ENCODE results near the gene ZNF84.

Gene ZNF84

DNA sequence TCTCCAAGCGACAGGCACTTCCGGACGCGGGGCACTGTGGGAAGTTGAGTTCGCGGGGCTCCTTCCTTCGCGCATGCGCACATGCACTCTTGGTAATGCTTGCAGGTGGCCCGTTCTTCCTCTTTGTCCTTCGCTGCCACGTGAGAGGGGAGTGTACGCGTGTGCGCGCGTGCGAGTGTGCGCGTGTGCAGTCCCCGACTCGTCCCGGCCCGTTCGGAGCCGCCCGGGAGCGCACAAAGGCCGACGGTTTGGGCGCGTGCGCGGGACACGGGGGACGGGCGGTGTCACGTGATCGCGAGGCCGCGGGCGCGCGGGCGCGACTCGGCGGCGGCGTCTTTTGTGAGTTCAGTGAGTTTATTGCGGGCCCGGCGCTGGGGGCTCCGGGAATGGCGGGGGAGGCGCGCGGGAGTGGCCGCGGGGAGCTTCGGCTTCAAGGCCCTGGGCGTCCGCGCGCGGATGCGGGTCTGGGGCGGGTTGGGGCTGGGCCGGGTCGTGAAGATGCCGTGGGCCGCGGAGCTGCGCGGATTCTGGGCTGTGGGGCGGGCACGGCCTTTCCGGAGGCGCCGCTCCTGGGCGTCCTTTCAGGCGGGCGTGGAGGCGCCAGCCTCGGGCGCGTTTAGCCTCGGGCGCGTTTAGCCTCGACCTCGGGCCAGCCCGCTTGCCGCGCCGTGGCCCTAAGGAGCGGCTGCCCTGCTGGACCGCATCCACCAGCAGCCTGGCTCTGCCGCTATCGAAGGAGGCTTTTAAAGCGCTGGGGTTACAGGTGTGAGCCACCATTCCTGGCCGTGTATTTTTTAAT, at the start of gene ZNF84:
TSS of gene ZNF84 (plus strand) at position 303 of the 799 bp plus-strand sequence. CDS start 3,959 bp downstream, outside the sequence.
- peak; percentile 98 for DNase-seq (ENCODE audit: low read depth)

DNA sequence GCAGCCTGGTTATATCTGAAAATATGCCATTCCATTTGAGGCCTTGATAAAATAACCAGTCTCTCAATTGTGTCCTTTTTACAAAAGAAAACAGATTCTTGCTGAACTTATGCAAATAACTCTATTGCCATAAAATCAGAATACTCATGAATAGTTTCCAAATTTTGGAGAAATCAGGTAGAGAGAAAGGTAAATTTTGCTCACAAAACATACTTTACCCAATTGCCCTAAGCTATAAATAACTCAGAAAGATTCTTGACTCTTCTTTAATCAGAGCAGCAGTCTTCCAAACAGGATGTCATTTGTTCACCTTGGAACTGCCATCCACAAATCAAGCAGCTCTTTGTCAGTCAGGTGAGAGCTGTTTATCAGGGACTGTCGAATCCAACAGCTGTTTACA, 38.6 kb upstream of the ZNF84 start:
- DNase-seq (ENCODE audit: low read depth) = no peak

GRCh38 chr12:133010657-133011297, 26.5 kb upstream of the ZNF84 start:
- DNase-seq (ENCODE audit: low read depth) = no peak

GRCh38 chr12:133023566-133023965, 13.7 kb upstream of the ZNF84 start:
- DNase-seq (ENCODE audit: low read depth) = no peak

DNA sequence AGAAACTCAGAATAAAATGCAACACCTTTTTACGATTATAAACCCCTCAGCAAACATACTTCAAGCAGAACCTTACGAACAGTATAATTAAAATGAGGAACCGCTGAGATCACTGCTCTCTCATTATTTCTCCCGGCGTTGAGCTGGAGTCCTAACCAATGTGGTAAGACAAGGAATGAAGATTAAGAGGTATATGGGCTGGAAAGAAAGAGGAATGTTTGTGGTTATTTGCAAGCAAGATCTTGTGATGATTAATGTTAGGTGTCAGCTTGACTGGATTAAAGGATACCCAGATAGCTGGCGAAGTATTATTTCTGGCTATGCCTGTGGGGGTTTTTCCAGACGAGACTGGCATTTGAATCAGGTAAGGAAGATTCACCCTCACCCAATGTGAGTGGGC, 10.3 kb upstream of the ZNF84 start:
- no peak for DNase-seq (ENCODE audit: low read depth)

DNA sequence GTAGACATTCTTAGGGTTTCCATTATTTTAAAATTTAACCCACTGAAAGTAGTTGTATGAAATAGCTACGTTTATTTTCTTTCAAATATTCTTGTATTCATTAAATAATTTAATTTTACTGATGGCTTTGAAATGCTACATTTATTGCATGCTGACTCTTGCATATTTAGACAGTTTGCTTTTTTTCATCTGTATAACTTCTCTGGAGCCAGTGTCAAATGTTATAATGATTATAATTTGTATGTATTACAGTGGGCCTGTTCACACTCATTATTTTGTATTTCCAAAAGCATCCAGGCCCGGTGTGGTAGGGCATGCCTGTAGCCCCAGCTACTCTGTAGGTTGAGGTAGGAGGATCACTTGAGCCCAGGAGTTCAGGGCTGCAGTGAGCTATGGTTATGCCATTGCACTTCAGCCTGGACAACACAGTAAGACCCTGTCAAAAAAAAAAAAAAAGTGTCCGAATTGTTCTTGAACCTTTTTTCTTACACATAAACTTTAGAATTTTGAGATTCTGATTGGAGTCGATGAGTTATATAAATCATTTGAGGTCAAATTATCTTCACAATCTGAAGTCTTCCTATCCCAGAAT, 905 bp downstream of the ZNF84 start:
- no peak for DNase-seq (ENCODE audit: low read depth)

DNA sequence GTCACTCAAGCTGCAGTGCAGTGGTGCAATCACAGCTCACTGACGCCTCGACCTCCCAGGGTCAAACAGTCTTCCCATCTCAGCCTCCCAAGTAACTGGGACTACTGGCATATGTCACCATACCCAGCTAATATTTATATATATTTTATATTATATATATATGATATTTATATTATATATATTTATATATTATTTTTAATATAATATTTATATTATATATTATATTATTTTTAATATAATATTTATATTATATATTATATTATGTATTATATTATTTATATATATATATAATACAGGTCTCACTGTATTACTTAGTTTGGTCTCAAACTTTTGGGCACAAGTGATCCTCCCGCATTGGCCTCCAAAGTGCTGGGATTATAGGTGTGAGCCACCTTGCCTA, 9.4 kb downstream of the ZNF84 start:
- no peak for DNase-seq (ENCODE audit: low read depth)

DNA sequence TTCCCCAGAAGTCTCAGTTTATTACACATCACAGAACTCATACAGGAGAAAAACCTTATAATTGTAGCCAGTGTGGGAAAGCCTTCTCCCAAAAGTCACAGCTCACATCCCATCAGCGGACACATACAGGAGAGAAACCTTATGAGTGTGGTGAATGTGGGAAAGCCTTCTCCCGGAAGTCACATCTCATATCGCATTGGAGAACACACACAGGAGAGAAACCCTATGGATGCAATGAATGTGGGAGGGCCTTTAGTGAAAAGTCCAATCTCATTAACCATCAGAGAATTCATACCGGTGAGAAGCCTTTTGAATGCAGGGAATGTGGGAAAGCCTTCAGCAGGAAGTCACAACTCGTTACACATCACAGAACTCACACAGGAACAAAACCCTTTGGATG, 20.1 kb downstream of the ZNF84 start:
- DNase-seq (ENCODE audit: low read depth) = no peak

GRCh38 chr12:133058203-133059113, 21.1 kb downstream of the ZNF84 start:
- no peak for DNase-seq (ENCODE audit: low read depth)

DNA sequence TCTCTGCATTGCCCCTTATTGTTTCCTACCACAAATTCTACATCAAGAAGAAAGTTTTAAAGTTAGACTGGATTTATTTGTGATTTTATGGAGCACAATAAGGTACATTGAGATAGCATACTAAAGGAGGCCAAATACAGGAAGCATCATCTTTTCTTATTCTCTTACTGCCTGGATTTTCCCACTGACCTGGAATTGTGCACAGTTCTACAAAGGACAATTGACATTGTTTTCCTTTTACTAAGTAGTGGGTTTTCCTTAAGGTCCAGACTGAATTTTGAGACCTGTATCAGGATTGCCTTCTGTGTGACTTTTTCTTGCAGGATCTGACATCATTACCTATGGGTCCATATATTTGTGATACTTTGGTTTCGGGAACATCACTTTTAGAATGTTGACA, 24.6 kb downstream of the ZNF84 start:
- DNase-seq (ENCODE audit: low read depth) = no peak

DNA sequence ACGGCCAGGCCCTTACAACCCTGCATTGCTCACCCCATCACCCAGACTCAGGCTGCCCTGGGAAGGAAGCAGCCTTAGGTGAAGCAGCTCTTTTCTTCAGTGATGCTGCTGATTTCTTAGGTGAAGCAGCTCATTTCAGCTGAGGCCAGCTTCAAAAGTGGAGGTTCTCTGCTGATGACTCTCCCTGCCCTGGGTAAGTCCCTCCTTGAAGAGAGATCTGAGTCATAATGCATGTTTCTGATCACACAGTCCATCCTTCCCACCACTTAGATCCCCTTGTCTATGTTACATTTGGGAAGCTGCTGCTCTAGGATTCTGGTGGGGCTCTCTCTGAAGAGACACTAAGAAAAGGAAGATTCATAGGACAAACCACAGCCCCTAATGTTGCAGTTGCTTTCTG, 26.2 kb downstream of the ZNF84 start:
- no peak for DNase-seq (ENCODE audit: low read depth)

DNA sequence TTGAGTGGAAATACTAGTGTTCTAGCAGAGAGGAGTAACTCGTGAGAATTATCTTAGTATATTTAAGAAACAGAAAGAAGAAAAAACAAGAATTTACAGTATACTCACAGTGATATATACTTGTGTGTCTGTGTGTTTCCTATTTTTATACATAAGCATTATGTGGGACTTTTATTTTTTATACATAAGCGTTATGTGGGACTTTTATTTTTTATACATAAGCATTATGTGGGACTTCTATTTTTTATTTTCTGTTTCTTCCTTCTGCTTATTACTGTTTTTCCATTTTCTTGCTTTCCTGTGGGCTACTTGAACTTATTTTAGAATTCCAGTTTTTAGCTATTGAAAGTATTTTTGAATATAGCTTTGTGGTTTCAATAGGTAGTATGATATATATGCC, 36.5 kb downstream of the ZNF84 start:
- no peak for DNase-seq (ENCODE audit: low read depth)

- DNase-seq (ENCODE audit: low read depth) = peak; percentile 95
These were observed 42.7 kb downstream of the ZNF84 start for GRCh38 chr12:133080026-133080367.

DNA sequence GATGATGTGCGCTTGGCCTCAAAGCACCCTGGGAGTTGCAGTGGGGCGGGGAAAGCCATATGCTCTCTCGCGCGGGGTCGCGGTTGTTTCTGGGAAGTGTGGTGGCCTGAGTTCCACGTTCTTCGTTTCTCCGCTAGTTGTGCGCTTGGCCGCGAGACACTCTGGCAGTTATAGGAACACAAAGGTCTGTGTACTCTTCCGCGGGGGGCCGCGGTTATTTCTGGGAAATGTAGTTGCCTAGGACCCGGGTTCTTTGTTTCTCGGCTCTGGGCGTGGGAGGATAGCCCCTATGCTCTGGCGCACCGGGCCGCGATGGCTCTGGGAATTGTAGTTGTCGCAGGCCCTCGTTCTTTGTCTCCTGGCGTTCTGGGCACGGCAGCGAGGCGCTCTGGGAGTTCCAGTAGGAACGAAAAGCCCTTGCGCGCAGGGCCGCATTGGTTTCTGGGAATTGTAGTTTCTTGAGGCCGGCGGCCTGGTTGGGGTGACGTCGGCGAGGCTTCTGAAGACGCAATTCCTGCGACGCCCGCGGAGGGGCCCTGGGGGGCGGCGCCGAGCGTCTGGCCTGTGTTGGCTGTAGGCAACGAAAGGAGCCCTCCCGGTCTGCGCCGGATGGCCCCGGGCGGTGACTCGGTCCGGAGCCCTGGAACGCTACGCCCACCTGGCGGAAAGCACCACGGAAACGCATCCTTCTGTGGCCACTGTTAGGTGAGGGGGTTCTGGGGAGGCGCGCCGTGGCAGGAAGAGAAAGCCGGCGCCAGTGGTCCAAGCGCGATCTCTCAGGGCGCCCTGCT, 43.3 kb downstream of the ZNF84 start, which contains the start of gene ZNF140:
TSS of gene ZNF140 (plus strand) at position 556 of the 791 bp plus-strand sequence. CDS start 398 bp downstream, outside the sequence.
- DNase-seq (ENCODE audit: low read depth) = peak; percentile 93

GRCh38 chr12:133081159-133081780, 44.0 kb downstream of the ZNF84 start:
- peak; percentile 75 for DNase-seq (ENCODE audit: low read depth)

DNA sequence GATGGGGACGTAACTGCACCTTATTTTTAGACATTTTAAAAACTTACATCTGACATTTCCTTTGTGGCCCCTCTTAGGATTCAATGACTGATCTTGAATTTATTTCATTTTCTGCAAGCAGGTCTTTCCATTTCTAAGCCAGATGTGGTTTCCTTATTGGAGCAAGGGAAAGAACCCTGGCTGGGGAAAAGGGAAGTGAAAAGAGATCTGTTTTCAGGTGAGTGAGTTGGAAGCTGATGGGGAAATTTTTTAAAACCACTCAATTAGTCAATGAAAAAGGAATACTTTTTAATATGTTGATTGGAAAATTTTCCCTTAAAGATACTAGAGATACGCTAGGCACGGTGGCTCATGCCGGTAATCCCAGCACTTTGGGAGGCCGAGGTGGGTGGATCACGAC, 46.0 kb downstream of the ZNF84 start:
- DNase-seq (ENCODE audit: low read depth) = no peak

GRCh38 chr12:133105620-133106019, 68.3 kb downstream of the ZNF84 start:
- no peak for DNase-seq (ENCODE audit: low read depth)

- no peak for DNase-seq (ENCODE audit: low read depth)
These were observed 68.9 kb downstream of the ZNF84 start for GRCh38 chr12:133106253-133106652.

GRCh38 chr12:133107121-133107520, 69.8 kb downstream of the ZNF84 start:
- no peak for DNase-seq (ENCODE audit: low read depth)

DNA sequence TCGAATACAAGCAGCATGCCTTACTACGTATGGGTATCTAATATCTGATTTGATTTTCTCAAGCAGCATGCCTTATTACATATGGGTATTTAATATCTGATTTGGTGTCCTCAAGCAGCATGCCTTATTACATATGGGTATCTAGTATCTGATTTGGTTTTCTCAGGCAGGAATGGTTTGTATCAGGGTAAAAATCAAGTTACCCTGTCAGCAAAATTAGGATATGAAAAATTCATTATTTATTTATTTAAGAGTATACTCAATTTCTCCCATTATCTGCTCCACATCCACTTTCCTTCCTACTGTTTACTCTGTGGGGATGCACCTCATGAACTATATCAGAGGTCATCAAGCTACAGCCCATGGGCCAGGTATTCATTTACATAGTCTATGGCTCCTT, 70.8 kb downstream of the ZNF84 start:
- DNase-seq (ENCODE audit: low read depth) = no peak

Data from stimulated activated CD4-positive, alpha-beta T cell treated with anti-CD3 and anti-CD28 coated beads, Interleukin-2, amount 100 ng/mL, for 4 hours (primary cell).